Activated CD8-positive, alpha-beta memory T cell treated with anti-CD3 and anti-CD28 coated beads for 48 hours (primary cell): ENCODE measurements around the gene SLC16A2.

Experiments used
- DNase-seq, 3 experiments: peaks; one replicate each; pipeline ENCODE4 v3.0.0-alpha.2; 2020; ENCODE audit warnings: low read depth in 2 of 3, low spot score in 2 of 3

The SLC16A2 gene

GRCh38 chrX:74421036-74421739 is at the start of gene SLC16A2:
TSS of gene SLC16A2 (plus strand) at chrX:74421493. CDS start at chrX:74421638, 145 bp downstream.
- no peak for DNase-seq

GRCh38 chrX:74372272-74372671 is 49.0 kb upstream of the SLC16A2 start:
- DNase-seq: no peak

- no peak for DNase-seq
Measured at GRCh38 chrX:74377282-74377681, 44.0 kb upstream of the SLC16A2 start.

- peak; percentile 7 to 23 (median 7) for DNase-seq
Measured at GRCh38 chrX:74382613-74383012, 38.7 kb upstream of the SLC16A2 start.

- no peak for DNase-seq
Measured at GRCh38 chrX:74383611-74384010, 37.7 kb upstream of the SLC16A2 start.

- DNase-seq: no peak
Measured at GRCh38 chrX:74389016-74389722, 32.1 kb upstream of the SLC16A2 start.

GRCh38 chrX:74395556-74395955 is 25.7 kb upstream of the SLC16A2 start:
- DNase-seq: no peak

DNA sequence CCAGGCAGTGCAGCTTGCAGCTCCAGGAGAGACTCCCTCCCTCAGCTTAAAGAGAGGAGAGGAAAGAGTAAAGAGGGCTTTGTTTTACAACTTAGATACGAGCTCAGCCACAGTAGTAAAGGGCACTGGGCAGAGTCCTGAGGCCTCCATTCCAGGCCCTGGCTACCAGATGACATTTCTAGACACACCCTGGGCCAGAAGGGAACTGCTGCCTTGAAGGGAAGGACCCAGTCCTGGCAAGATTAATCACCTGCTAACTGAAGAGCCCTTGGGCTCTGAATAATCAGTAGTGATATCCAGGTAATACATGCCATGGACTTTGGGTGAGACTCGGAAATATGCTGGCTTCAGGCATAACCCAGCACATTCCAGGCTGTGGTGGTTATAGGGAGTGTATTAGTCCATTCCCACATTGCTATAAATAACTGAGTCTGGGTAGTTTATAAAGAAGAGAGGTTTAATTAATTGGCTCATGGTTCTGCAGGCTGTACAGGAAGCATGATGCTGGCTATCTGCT is 15.3 kb upstream of the SLC16A2 start:
- DNase-seq: no peak

- no peak for DNase-seq
Measured at GRCh38 chrX:74408304-74408703, 13.0 kb upstream of the SLC16A2 start.

DNA sequence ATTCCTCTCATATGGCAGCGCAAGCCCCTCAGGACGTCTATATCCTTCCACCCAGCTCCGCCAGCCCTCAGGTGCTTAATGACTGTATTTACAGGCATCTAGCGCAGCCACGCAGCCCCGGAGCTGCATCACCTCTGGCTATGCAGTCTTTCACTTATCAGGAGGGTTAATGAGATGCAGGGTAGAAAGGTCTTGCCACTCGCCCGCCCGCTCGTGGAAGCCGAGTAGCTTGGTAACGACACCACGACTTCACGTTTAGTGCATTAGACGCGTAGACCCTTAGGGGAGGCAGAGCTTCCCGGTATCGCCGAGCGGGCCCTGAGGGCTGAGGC is 1.5 kb upstream of the SLC16A2 start:
- no peak for DNase-seq

- DNase-seq: no peak
Measured at GRCh38 chrX:74420196-74421035, 877 bp upstream of the SLC16A2 start.

DNA sequence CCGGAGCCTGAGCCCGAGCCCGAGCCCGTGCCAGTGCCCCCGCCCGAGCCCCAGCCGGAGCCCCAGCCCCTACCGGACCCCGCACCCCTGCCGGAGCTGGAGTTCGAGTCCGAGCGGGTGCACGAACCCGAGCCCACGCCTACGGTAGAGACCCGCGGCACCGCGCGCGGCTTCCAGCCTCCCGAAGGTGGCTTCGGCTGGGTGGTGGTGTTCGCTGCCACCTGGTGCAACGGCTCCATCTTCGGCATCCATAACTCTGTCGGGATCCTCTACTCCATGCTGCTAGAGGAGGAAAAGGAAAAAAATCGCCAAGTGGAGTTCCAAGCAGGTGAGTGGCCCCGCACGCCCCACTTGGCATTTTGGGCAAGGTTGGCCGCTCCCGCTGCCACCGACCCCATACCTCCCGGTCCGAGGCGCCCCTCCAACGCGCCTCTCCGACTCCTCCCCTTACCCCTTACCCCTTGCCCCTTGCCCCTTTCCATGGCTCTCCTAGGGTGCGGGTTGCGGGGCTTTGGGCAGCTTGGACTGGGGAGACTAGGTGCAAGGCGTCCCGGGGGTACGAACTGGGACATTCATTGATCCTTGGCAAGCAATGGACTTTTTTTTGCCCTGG is 553 bp downstream of the SLC16A2 start:
- no peak for DNase-seq

GRCh38 chrX:74422576-74423288 is 1.4 kb downstream of the SLC16A2 start:
- DNase-seq: no peak

- no peak for DNase-seq
Measured at GRCh38 chrX:74423289-74423998, 2.2 kb downstream of the SLC16A2 start.

DNA sequence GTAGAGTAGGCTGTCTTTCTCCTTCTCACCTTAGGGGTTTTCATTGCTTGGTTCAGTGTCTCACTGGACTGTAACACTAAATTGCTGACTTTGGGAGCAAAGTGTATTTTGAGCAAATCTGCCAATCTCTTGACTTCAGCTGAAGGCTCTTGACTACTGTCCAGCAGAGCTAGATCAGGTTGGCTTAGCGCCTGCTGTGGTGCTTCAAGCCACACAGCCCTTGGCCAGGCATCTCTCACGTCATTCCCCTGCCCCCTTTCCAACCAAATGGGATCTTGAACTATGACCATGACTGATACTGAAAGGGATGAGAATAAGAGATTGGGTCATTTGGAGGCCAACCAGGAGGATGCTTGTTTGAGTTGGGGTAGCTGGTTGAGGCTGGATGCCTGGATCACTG is 4.8 kb downstream of the SLC16A2 start:
- no peak for DNase-seq

GRCh38 chrX:74426615-74427014 is 5.3 kb downstream of the SLC16A2 start:
- DNase-seq: no peak

- no peak for DNase-seq
Measured at GRCh38 chrX:74431797-74432196, 10.5 kb downstream of the SLC16A2 start.

- no peak for DNase-seq
Measured at GRCh38 chrX:74434336-74434735, 13.0 kb downstream of the SLC16A2 start.

- no peak for DNase-seq
Measured at GRCh38 chrX:74437530-74437929, 16.2 kb downstream of the SLC16A2 start.

- no peak for DNase-seq
Measured at GRCh38 chrX:74438764-74439163, 17.5 kb downstream of the SLC16A2 start.
